IPS-18a (cell line): ENCODE results near the gene FMO1.
A peak's percentile ranks its signal among the peaks of the same experiment; 100 is the strongest.
"Not testable (repeated sequence)": the region's sequence is repeated elsewhere in the genome, so short reads cannot be mapped to it uniquely, and the experiment has no call there.

Source experiments
- H3K27ac ChIP-seq: one replicate; pipeline ENCODE4 v1.5.1; 2013; ENCODE audit warnings: low read length
- H3K27me3 ChIP-seq: one replicate; pipeline ENCODE4 v1.6.1; 2013; ENCODE audit warnings: mild to moderate bottlenecking, low read length; ENCODE audit not compliant: control insufficient read depth, insufficient read depth
- H3K36me3 ChIP-seq: one replicate; pipeline ENCODE4 v1.6.1; 2013; ENCODE audit warnings: low read depth, low read length; ENCODE audit not compliant: control insufficient read depth
- H3K4me1 ChIP-seq: one replicate; pipeline ENCODE4 v1.6.1; 2013; ENCODE audit warnings: low read depth, low read length; ENCODE audit not compliant: control insufficient read depth
- H3K4me3 ChIP-seq: one replicate; pipeline ENCODE4 v1.5.1; 2013; ENCODE audit warnings: low read length
- H3K9ac ChIP-seq: one replicate; pipeline ENCODE4 v1.6.1; 2013; ENCODE audit warnings: mild to moderate bottlenecking, low read length, moderate library complexity
- H3K9me3 ChIP-seq: one replicate; pipeline ENCODE4 v1.6.1; 2013; ENCODE audit warnings: low read depth, low read length; ENCODE audit not compliant: control insufficient read depth

The FMO1 gene

GRCh38 chr1:171290621-171291020, 42.3 kb downstream of the FMO1 start:
- Histone ChIP-seq H3K27me3 (no peaks in the 10 kb centered on the region), H3K27ac (no peak overlapping the region), H3K9ac (no peak overlapping the region), H3K9me3 (no peaks in the 10 kb centered on the region), H3K4me3 (no peak overlapping the region), H3K36me3 (no peaks in the 10 kb centered on the region), H3K4me1 (no peaks in the 10 kb centered on the region)

GRCh38 chr1:171292799-171293198, 44.5 kb downstream of the FMO1 start:
- no peaks in the 10 kb centered on the region for H3K36me3 ChIP-seq
- H3K27ac ChIP-seq, result no peak overlapping the region
- H3K4me3 ChIP-seq, result no peak overlapping the region
- H3K9ac ChIP-seq, result no peak overlapping the region
- H3K4me1 ChIP-seq, result peaks cover 16% of the 10 kb centered on the region
- no peaks in the 10 kb centered on the region for H3K9me3 ChIP-seq
- no peaks in the 10 kb centered on the region for H3K27me3 ChIP-seq

DNA sequence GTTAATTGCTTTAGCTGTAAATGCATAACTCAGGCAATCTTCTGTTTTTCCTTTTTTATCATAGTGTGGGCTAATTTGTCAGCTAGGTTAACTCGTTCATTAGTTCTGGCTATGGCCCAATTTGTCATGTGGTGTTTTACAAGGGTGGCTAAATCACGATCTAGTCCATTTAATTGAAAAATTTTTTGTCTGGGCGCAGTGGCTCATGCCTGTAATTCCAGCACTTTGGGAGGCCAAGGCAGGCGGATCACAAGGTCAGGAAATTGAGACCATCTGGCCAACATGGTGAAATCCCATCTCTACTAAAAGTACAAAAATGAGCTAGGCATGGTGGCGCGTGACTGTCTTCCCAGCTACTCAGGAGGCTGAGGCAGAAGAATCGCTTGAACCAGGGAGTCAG, 47.1 kb downstream of the FMO1 start:
- not testable (repeated sequence) for H3K27me3 ChIP-seq, H3K4me3 ChIP-seq, H3K9ac ChIP-seq, H3K9me3 ChIP-seq, H3K36me3 ChIP-seq, H3K27ac ChIP-seq
- peaks cover 41% of the 10 kb centered on the region for H3K4me1 ChIP-seq

GRCh38 chr1:171295821-171296220, 47.5 kb downstream of the FMO1 start:
- Histone ChIP-seq H3K36me3 (no peaks in the 10 kb centered on the region), H3K4me1 (peaks cover 41% of the 10 kb centered on the region), H3K9me3 (no peaks in the 10 kb centered on the region), H3K27ac (no peak overlapping the region), H3K27me3 (no peaks in the 10 kb centered on the region), H3K4me3 (no peak overlapping the region), H3K9ac (no peak overlapping the region)

- no peak overlapping the region for H3K9ac ChIP-seq
- H3K27me3 ChIP-seq, result no peaks in the 10 kb centered on the region
- no peaks in the 10 kb centered on the region for H3K9me3 ChIP-seq
- no peak overlapping the region for H3K4me3 ChIP-seq
- peaks cover 41% of the 10 kb centered on the region for H3K4me1 ChIP-seq
- H3K36me3 ChIP-seq, result no peaks in the 10 kb centered on the region
- no peak overlapping the region for H3K27ac ChIP-seq
These were observed 48.6 kb downstream of the FMO1 start for GRCh38 chr1:171296897-171297296.

DNA sequence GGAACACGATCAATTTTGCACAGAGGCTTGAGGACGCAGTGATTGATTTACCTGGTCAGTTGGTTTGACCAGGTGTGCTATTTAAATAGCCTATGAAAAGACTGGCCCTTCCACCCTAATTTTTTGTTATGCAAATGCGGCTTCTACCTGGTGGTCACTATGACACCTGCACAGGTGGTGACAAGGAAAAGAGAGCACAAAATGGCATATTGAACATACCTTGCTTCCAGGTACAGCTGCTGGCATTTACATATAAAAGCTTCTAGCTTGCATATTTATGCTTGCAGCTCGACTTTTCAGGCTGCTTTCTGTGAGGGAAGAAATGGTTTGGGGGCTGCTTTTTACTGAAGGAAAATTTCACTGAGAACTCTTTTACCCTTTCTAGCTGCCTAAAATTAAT, 50.4 kb downstream of the FMO1 start:
- Histone ChIP-seq H3K9ac (no peak overlapping the region), H3K27me3 (no peaks in the 10 kb centered on the region), H3K36me3 (no peaks in the 10 kb centered on the region), H3K4me3 (peak overlapping the region; percentile 18), H3K9me3 (no peaks in the 10 kb centered on the region), H3K4me1 (peaks cover 41% of the 10 kb centered on the region), H3K27ac (no peak overlapping the region)

DNA sequence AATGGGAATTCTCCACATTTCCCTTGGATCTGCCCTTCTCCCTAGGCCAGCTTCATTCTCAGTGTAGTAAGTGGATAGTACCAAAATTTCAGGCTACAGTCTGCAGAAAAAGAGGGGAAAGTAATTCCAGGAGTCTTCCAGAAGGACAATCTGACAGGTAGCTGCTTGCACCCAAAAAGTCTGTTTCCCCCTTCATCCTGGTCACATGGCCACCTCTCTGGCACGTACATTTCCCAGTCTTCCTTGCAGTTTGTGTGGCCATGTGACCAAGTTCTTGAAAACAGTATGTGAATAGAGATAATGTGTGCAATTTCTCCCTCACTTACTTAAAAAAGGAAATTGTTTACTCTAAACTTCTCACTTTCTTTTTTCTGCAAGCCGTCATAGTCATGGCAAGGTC, 51.0 kb downstream of the FMO1 start:
- Histone ChIP-seq H3K4me1 (peaks cover 41% of the 10 kb centered on the region), H3K9ac (no peak overlapping the region), H3K9me3 (no peaks in the 10 kb centered on the region), H3K36me3 (no peaks in the 10 kb centered on the region), H3K27me3 (no peaks in the 10 kb centered on the region), H3K27ac (no peak overlapping the region), H3K4me3 (no peak overlapping the region)

- no peaks in the 10 kb centered on the region for H3K27me3 ChIP-seq
- no peaks in the 10 kb centered on the region for H3K9me3 ChIP-seq
- no peak overlapping the region for H3K4me3 ChIP-seq
- peaks cover 41% of the 10 kb centered on the region for H3K4me1 ChIP-seq
- no peaks in the 10 kb centered on the region for H3K36me3 ChIP-seq
- no peak overlapping the region for H3K27ac ChIP-seq
- no peak overlapping the region for H3K9ac ChIP-seq
These were observed 52.1 kb downstream of the FMO1 start for GRCh38 chr1:171300401-171300800.

DNA sequence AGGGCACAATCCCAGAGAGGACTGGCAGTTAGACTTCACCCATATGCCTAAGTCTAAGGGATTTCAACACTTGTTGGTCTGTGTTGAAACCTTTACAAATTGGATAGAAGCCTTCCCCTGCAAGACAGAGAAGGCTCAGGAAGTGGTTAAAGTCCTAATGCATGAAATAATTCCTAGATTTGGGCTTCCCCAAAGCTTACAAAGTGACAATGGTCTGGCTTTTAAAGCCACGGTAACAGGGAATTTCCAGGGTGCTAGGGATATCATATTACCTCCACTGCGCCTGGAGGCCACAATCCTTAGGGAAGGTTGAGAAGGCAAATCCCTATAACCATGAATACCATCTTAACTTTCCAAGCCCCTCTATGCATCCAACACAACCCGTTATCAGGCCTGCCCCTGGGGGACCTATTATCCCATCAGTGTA, 62.4 kb downstream of the FMO1 start:
- Histone ChIP-seq H3K27ac (no peak overlapping the region), H3K9ac (no peak overlapping the region), H3K36me3 (no peaks in the 10 kb centered on the region), H3K9me3 (no peaks in the 10 kb centered on the region), H3K4me1 (peaks cover 6% of the 10 kb centered on the region), H3K27me3 (no peaks in the 10 kb centered on the region), H3K4me3 (no peak overlapping the region)

GRCh38 chr1:171311771-171312558, 63.7 kb downstream of the FMO1 start:
- no peaks in the 10 kb centered on the region for H3K27me3 ChIP-seq
- peaks cover 4% of the 10 kb centered on the region for H3K4me1 ChIP-seq
- H3K9ac ChIP-seq, result no peak overlapping the region
- no peak overlapping the region for H3K27ac ChIP-seq
- H3K9me3 ChIP-seq, result no peaks in the 10 kb centered on the region
- H3K36me3 ChIP-seq, result no peaks in the 10 kb centered on the region
- no peak overlapping the region for H3K4me3 ChIP-seq

DNA sequence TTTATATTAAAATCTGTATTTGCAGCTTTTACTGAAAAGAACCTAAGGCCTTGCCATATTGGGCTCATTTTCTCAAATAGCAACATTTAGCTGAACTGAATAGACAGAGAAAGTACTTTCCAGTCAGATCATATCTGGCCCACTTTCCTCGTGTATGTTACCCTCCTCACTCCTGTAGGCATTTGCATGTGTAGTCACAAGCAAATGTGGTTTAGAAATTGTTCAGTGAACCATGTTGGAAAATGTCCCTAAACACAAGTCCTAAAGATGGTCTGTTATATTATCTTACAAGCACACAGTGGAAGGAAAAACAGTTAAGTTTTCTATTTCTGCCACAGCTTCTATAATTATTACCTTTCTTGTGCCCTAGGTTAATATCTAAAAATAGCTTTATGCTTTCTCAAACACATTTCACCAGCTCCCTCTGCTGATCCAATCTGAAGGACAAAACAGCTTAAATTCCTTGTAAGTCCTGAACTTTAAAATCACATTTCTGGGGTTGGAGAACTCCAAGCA, 65.1 kb downstream of the FMO1 start:
- Histone ChIP-seq H3K4me3 (no peak overlapping the region), H3K36me3 (no peaks in the 10 kb centered on the region), H3K27me3 (no peaks in the 10 kb centered on the region), H3K9me3 (no peaks in the 10 kb centered on the region), H3K27ac (no peak overlapping the region), H3K4me1 (peaks cover 4% of the 10 kb centered on the region), H3K9ac (no peak overlapping the region)

DNA sequence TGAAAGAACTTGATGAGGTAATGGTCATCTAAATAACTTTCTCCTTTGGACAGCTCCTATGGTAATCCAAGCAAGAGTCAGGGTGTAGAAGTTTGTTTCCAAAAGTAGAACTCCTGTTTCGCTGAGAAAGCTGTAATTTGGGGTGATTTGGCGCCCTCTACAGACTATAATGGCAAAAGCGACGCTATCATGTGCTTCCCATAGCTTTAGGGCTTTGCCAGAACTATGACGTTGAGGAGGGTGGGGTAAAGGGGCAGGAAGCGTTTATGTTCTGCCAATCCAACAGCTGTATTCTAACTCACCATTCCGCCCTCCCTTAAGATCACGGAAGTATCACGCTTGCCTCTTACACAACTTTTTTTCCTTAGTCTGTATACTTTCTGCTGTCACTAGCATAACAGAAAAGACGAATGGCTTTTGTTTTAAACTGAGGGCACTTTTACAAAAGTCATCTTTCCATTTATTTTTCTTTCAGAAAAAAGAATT, 65.6 kb downstream of the FMO1 start, which contains the start of gene FMO4:
FMO4 (plus strand) TSS at position 349 of the 486 bp plus-strand sequence. CDS start 5,643 bp downstream, outside the sequence.
- no peaks in the 10 kb centered on the region for H3K36me3 ChIP-seq
- H3K4me3 ChIP-seq, result peak within 1 kb of the TSS; percentile 46
- no peaks in the 10 kb centered on the region for H3K27me3 ChIP-seq
- H3K9ac ChIP-seq, result peak within 1 kb of the TSS; percentile 28
- H3K9me3 ChIP-seq, result no peaks in the 10 kb centered on the region
- H3K27ac ChIP-seq, result no peak within 1 kb of the TSS
- H3K4me1 ChIP-seq, result peaks cover 4% of the 10 kb centered on the region
